ENCODE measurements around the gene ANTXR1.

ANTXR1 gene

GRCh38 chr2:69075486-69075885, 62.5 kb downstream of the ANTXR1 start:
- no peak for DNase-seq

GRCh38 chr2:69076601-69077000, 63.6 kb downstream of the ANTXR1 start:
- no peak for DNase-seq

- DNase-seq, result no peak
These were observed 64.4 kb downstream of the ANTXR1 start for GRCh38 chr2:69077252-69077950.

- DNase-seq, result no peak
These were observed 67.1 kb downstream of the ANTXR1 start for GRCh38 chr2:69080071-69080470.

GRCh38 chr2:69081001-69081580, 68.1 kb downstream of the ANTXR1 start:
- DNase-seq, result no peak

- DNase-seq, result no peak
These were observed 68.8 kb downstream of the ANTXR1 start for GRCh38 chr2:69081757-69082156.

GRCh38 chr2:69082430-69082997, 69.5 kb downstream of the ANTXR1 start:
- DNase-seq, result no peak

- no peak for DNase-seq
These were observed 70.3 kb downstream of the ANTXR1 start for GRCh38 chr2:69083235-69083748.

- DNase-seq, result no peak
These were observed 71.5 kb downstream of the ANTXR1 start for GRCh38 chr2:69084492-69084891.

GRCh38 chr2:69086466-69086865, 73.5 kb downstream of the ANTXR1 start:
- DNase-seq, result no peak

- DNase-seq, result no peak
These were observed 74.4 kb downstream of the ANTXR1 start for GRCh38 chr2:69087211-69087911.

- no peak for DNase-seq
These were observed 74.9 kb downstream of the ANTXR1 start for GRCh38 chr2:69087912-69088240.

- DNase-seq, result no peak
These were observed 75.5 kb downstream of the ANTXR1 start for GRCh38 chr2:69088466-69088865.

- DNase-seq, result no peak
These were observed 76.3 kb downstream of the ANTXR1 start for GRCh38 chr2:69089266-69089665.

GRCh38 chr2:69089998-69090397, 77.0 kb downstream of the ANTXR1 start:
- no peak for DNase-seq

GRCh38 chr2:69090820-69091219, 77.8 kb downstream of the ANTXR1 start:
- no peak for DNase-seq

GRCh38 chr2:69092857-69093256, 79.9 kb downstream of the ANTXR1 start:
- DNase-seq, result no peak

- DNase-seq, result no peak
These were observed 82.3 kb downstream of the ANTXR1 start for GRCh38 chr2:69095305-69095704.

GRCh38 chr2:69096326-69097095, 83.5 kb downstream of the ANTXR1 start:
- DNase-seq, result no peak

- no peak for DNase-seq
These were observed 84.2 kb downstream of the ANTXR1 start for GRCh38 chr2:69097148-69097610.

GRCh38 chr2:69097891-69098655, 85.1 kb downstream of the ANTXR1 start:
- DNase-seq, result no peak

- DNase-seq, result no peak
These were observed 86.6 kb downstream of the ANTXR1 start for GRCh38 chr2:69099541-69099940.

All from activated CD4-positive, alpha-beta T cell treated with anti-CD3 and anti-CD28 coated beads, Interleukin-2, amount 50 U/mL, for 1 hour (primary cell).